Heart right ventricle (tissue), 16 donors: ENCODE data around the gene NR1D1. TPM values are rescaled to one million over a fixed set of nuclear protein-coding genes. Genes with fewer than 3 reads are reported as not detected.
A peak's percentile ranks its signal among the peaks of the same experiment; 100 is the strongest.

Experiments
- ATAC-seq, 8 donors: fragments of 200-7000 bp; cut with Tn5 transposase; one replicate each; pipeline ENCODE4 v1.9.1; 2020; ENCODE audit warnings: mild to moderate bottlenecking in 8 of 8, moderate library complexity in 8 of 8, moderate number of reproducible peaks in 1 of 8
- DNase-seq, 2 donors: peaks; one replicate each; pipeline ENCODE4 v3.0.0-alpha.2; 2020
- H3K27ac ChIP-seq, 10 donors: fragments of 200-600 bp; sonication (generic) in 2 of 10; one replicate each; pipeline versions ENCODE4 v1.5.0 to v1.8.0; 2020 to 2022; ENCODE audit warnings: mild to moderate bottlenecking in 3 of 10
- H3K27me3 ChIP-seq, 7 donors: fragments of 200-600 bp; one replicate each; pipeline ENCODE4 v1.8.0; 2021 to 2022; ENCODE audit warnings: mild to moderate bottlenecking in 2 of 7
- H3K36me3 ChIP-seq, 9 donors: fragments of 200-600 bp; sonication (generic) in 1 of 9; one replicate each; pipeline versions ENCODE4 v1.5.0 to v1.8.0; 2020 to 2022; ENCODE audit warnings: mild to moderate bottlenecking in 2 of 9
- H3K4me1 ChIP-seq, 9 donors: fragments of 200-600 bp; sonication (generic) in 1 of 9; one replicate each; pipeline versions ENCODE4 v1.5.0 to v1.8.0; 2020 to 2022; ENCODE audit warnings: mild to moderate bottlenecking in 4 of 9
- H3K4me3 ChIP-seq, 10 donors: fragments of 200-600 bp; sonication (generic) in 2 of 10; one replicate each; pipeline versions ENCODE4 v1.5.0 to v1.8.0; 2020 to 2022; ENCODE audit warnings: mild to moderate bottlenecking in 7 of 10, moderate library complexity in 2 of 10
- H3K9me3 ChIP-seq, 11 donors: fragments of 200-600 bp in 10 of 11; sonication (generic) in 2 of 11; one replicate each; pipeline versions ENCODE4 v1.5.0 to v1.8.0; 2013 to 2022; ENCODE audit warnings: mild to moderate bottlenecking in 2 of 11, control low read depth in 1 of 11, moderate library complexity in 1 of 11
- WGBS, 2 donors: extraction: QIAGEN DNeasy Blood & Tissue Kit; methylation state at CpG; one replicate each; pipeline ENCODE4 v1.1.7; 2013; ENCODE audit warnings: inconsistent platforms in 1 of 2; 5-methylcytosine and 5-hydroxymethylcytosine counted together
- intact Hi-C, 10 donors: fragments of 100-400 bp; cut with DNase I; formaldehyde crosslinking; loops; one replicate each; pipeline versions ENCODE4 v1.11.1 to v1.14.2; 2022
- polyA plus RNA-seq, 2 donors: library from polyadenylated mRNA; stranded (reverse); fragments of 200-250 nt; gene quantifications; one replicate each; pipeline ENCODE4 v1.2.3, GENCODE V29; 2013
- total RNA-seq, 10 donors: library from RNA; stranded (reverse); fragmentation: NEBNext Ultra II Directional in 3 of 10; extraction: Animal tissue kit (Norgen Biotek cat#: 25700) in 3 of 10; gene quantifications; one replicate each; pipeline versions ENCODE4 v1.2.1 to v1.2.4, GENCODE V29; 2021 to 2023
- TF ChIP-seq, protein P1 (sequence below), 9 donors: fragments of 200-600 bp; sonication (generic) in 2 of 9; IDR thresholded peaks; one replicate each; pipeline versions ENCODE4 v1.5.0 to v1.8.0; 2021 to 2022; ENCODE audit warnings: antibody characterized with exemption in 9 of 9, mild to moderate bottlenecking in 5 of 9, moderate library complexity in 1 of 9
- donor health status: Arrhythmogenic right ventricular cardiomyopathy.
- donor health status: ischemic (EF 13 %, LVEDD 7.1; RV severe dilation, severe dysfunction).
- donor health status: healthy with polysubstance abuse.
- donor health status: DM: no; HTN: yes; CAD: no.
- donor health status: DM: no; HTN: no; CAD: no.
- donor health status: ischemic (EF 25% LVEDD 6.9; RV normal size, moderate dysfunction).
- donor health status: ischemic (EF 25% LVEDD 5.7; RV mildly dilated, moderate dysfunction).
- donor health status: healthy.
- donor health status: DM: yes; HTN: yes; CAD: no.
- donor health status: Ischemic cardiomyopathy.
- donor health status: ischemic (EF 35%, LVEDD 5.7; RV mildly dilated, moderate dysfunction).
- donor health status: nonischemic (EF 11% LVEDD 7.7; RV severe dilation, severe dysfunction).
- donor health status: DM: yes; HTN: yes; CAD: no.
- donor health status: PGD.
- donor health status: ischemic (EF 29% LVEDD 5.4; RV normal size, mild dysfunction).
- donor health status: nonischemic (EF 23%, LVEDD 6.1; RV moderate dilation, normal function).

NR1D1 gene
- total and polyA plus RNA-seq, 12 donors, result 5.5 to 41.3 (median 25.1) TPM

DNA sequence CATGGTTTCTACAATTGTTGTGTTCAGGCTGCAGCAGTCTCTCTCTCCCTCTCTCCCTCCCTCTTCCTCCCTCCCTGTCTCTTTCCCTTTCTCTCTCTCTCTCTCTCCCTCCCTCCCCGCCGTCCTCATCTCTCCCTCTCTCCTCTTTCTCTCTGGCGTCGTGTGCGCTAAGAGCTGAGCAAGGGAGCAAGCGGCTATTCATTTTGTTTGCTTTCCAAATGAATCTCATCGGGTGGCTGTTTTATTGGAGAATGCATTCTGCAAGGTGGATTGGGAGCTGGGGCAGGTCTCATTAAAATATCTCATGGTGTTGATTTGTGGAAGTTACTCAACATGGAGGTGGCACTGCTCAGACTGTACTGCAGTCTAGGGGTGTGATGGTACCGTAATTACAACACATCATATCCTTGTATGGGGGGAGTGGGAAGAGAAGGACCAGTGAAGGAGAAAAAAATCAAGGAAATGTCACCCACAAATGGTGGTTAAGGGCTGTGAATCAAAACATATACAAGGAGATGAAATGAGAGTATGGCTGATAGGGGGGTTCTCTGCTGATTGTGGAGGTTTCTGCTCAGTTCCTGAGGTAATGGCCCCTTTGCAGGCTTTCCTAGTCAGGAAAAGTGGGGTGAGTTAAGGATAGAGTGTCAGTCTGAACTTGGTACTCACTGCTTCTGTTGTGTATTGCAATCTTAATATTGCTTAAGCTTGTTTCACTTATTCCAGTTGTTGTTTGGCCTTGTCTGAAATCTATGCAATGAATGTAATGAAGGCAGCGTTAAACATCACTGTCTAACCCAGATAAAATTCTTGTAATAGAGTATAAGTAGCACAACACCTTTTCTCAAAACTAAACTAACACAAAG is 24.1 kb upstream of the NR1D1 start:
- TF ChIP-seq, protein P1, sequence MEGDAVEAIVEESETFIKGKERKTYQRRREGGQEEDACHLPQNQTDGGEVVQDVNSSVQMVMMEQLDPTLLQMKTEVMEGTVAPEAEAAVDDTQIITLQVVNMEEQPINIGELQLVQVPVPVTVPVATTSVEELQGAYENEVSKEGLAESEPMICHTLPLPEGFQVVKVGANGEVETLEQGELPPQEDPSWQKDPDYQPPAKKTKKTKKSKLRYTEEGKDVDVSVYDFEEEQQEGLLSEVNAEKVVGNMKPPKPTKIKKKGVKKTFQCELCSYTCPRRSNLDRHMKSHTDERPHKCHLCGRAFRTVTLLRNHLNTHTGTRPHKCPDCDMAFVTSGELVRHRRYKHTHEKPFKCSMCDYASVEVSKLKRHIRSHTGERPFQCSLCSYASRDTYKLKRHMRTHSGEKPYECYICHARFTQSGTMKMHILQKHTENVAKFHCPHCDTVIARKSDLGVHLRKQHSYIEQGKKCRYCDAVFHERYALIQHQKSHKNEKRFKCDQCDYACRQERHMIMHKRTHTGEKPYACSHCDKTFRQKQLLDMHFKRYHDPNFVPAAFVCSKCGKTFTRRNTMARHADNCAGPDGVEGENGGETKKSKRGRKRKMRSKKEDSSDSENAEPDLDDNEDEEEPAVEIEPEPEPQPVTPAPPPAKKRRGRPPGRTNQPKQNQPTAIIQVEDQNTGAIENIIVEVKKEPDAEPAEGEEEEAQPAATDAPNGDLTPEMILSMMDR (IDR thresholded peaks at IDR 0.05), result no peak
- Histone ChIP-seq H3K36me3 (peaks cover 0 to 45% (median 24%) of the 10 kb centered on the region in 9 donors), H3K4me1 (peaks cover 5 to 39% (median 31%) of the 10 kb centered on the region in 9 donors), H3K27ac (peak overlapping the region in 8 of 10 donors; percentile 93 to 99 (median 98)), H3K27me3 (no peaks in the 10 kb centered on the region), H3K4me3 (peak overlapping the region in 9 of 10 donors; percentile 89 to 100 (median 99)), H3K9me3 (no peaks in the 10 kb centered on the region)
- 2 to 4% methylated on average over 9 of the region's 9 CpGs for WGBS, 2 donors
- ATAC-seq (peak in 4 of 8 donors; percentile 23 to 55 (median 40)), DNase-seq (no peak)
- intact Hi-C loops, result no loop called here

DNA sequence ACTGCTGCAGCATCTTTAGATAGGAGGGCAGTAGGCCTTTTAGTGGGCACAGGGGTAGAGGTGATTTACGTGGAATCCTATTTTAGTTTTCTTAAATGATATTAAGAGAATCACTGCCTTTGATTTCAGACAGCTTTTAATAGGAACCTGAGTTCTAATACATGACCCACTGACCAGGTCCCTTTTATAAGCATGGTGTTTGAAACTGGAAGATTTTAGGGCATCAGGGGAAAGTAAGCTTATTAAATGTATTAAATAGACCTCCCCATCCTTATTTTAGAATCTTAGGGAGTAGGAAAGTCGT is 23.4 kb upstream of the NR1D1 start:
- ATAC-seq, result no peak
- intact Hi-C loops, result loop anchor here in 2 of 10 donors (2.0 kb wide), 3 partner anchors 13 to 43 kb away; no protein-coding TSS in a partner anchor
- H3K4me1 ChIP-seq, result peaks cover 5 to 39% (median 31%) of the 10 kb centered on the region in 9 donors

DNA sequence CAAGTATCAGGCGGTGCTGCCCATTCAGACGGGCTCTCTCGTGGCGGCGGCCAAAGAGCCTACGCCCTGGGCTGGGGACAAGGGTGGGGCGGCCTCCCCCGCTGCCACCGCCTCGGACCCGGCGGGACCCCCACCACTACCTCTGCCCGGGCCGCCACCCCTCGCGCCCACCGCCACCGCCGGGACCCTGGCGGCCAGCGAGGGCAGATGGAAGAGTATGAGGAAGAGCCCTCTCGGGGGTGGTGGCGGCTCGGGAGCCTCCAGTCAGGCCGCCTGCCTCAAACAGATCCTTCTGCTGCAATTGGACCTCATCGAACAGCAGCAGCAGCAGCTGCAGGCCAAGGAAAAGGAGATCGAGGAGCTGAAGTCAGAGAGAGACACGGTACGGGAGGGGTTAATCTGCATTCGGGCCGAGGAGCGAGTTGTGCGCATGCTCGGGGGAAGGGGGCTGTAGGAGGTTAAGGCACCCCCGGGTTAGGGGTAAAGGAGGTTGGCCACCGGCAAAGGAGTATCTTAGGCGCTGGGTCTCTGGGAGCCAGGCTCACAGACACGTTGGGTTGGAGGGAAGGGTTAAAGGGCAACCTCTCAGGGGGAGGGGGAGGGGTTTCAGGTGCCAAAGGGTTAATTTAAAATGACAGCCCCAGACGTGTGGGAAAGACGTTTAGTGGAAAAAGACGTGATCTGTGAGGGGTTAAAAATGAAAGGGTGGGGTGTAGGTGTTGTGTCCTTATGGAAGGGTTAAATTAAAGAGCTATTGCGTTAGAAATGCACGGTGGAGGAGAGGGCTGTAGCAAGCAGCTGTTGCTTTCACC is 22.8 kb upstream of the NR1D1 start:
- 0 to 1% methylated on average over 42 to 43 of the region's 43 CpGs for WGBS, 2 donors
- Histone ChIP-seq H3K27ac (peak overlapping the region; percentile 92 to 99 (median 97)), H3K4me3 (peak overlapping the region; percentile 89 to 100 (median 100)), H3K36me3 (peaks cover 0 to 32% (median 18%) of the 10 kb centered on the region in 9 donors), H3K4me1 (peaks cover 5 to 39% (median 31%) of the 10 kb centered on the region in 9 donors), H3K9me3 (no peaks in the 10 kb centered on the region), H3K27me3 (no peaks in the 10 kb centered on the region)
- TF ChIP-seq, protein P1 (IDR thresholded peaks at IDR 0.05), result peak in 1 of 9 donors; percentile 9
- intact Hi-C loops, result loop anchor here in 2 of 10 donors (2.0 kb wide), 3 partner anchors 14 to 44 kb away; no protein-coding TSS in a partner anchor
- peak; percentile 53 to 65 for DNase-seq
- peak; percentile 12 to 48 (median 36) for ATAC-seq

More for the DNA sequence above, 23.4 kb upstream of the NR1D1 start:
- 0 to 1% methylated on average over 2 of the region's 2 CpGs for WGBS, 2 donors
- H3K27me3 ChIP-seq, result no peaks in the 10 kb centered on the region
- H3K27ac ChIP-seq, result peak overlapping the region; percentile 92 to 99 (median 97)
- TF ChIP-seq, protein P1 (IDR thresholded peaks at IDR 0.05), result no peak
- DNase-seq, result no peak
- no peaks in the 10 kb centered on the region for H3K9me3 ChIP-seq
- peak overlapping the region; percentile 89 to 100 (median 100) for H3K4me3 ChIP-seq
- H3K36me3 ChIP-seq, result peaks cover 0 to 37% (median 18%) of the 10 kb centered on the region in 9 donors
